ACHN (cell line): ENCODE data around the gene LEUTX.

Experiments
- DNase-seq: peaks from one replicate; pipeline ENCODE4 v3.0.0-alpha.2; 2015
- in situ Hi-C: cut with HindIII; loops from 2 replicates; pipeline ENCODE4 v1.10.0; 2017; ENCODE audit warnings: low sequenced_read_pairs, low pct_ligation_motif_present, low pct_unique_long_range_greater_than_20kb

The LEUTX gene

GRCh38 chr19:39832341-39833083 is 53.9 kb downstream of the LEUTX start:
- DNase-seq, result no peak
- in situ Hi-C loops, result no loop called here

DNA sequence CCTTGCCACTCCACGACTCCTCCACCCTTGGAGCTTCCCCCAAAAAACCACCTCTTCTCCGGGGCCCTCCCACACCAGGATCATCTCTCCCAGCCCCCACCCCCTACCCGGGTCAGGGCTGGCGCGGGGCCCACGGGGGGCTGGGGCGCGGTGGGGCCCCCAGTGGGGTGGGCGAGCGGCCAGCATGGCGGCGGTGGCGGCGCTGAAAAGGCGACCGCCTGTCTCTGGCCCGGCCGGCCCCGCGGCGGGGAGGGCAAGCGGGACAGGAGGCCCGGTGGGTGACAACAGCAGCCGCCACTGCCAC is 54.5 kb downstream of the LEUTX start:
- no peak for DNase-seq
- in situ Hi-C loops, result no loop called here

DNA sequence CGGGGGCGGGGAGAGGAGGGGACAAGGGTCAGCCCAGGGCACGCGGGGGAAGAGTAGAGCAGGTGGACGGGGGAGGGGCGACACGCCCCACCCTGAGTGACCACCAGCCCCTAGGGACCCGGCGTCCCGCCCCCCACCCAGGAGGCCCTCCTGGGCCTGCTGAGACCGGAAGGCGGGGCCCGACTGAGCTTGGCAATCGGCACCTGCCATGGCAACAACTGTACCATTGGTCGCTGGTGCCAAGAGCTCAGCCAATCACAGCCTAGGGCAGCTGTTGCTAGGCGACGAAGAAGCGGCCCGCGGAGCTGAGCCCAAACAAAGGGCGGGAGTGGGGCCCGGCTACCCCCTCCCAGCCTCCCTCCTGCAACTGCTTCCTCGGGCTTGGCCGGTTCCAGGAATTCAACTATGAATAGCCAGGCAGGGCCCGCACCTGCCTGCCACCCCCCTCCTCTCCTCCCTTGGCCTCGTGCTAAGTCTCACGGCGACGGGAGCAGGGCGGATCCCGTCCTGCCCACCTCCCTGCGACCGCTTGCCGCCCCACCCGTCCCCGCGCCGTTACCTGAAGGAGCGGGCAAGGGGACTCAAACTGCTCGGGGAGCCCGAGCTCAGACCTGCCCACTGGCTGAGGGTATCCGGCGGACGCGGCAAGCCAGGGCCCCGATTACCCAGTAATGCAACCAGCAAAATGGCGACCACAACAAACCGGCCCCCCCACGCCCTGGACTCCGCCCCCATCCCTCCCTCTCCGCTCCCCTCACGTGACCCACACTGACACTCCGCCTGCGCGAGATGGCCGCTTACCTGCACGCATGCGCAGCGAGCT is 55.0 kb downstream of the LEUTX start, which contains the start of gene DYRK1B:
DYRK1B (minus strand) TSS at position 699 of the 823 bp plus-strand sequence. CDS start 2,295 bp downstream, outside the sequence.
- in situ Hi-C loops, result no loop called here
- peak; percentile 94 for DNase-seq

DNA sequence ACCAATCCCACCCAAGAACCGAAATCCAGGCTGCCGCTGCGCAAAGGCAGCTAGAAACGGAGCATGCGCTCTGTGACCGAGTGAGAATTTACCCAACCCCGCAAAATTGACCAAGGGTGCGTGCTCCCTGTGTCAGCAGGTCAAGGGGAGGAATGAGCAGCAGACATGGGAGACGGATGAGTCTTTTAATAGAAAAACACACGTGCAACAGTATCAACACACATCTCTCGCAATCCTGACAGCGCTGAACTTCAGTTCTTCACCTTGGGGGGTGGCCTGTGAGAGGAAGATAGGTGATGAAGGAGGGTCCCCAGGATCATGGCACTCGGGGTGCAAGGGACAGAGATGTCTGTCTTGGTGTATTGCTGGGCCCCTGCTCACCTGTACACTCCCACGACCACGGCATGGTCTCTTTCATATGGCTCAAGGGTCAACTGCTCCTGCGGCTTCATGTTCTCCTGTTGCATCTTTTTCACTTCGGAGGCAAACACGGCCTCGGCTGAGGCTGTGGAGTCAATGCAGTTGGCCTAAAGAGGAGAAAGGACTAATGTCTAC is 55.7 kb downstream of the LEUTX start:
- no peak for DNase-seq
- in situ Hi-C loops, result no loop called here
